ENCODE results near the gene USP3.

USP3 gene

GRCh38 chr15:63499611-63500010, 4.8 kb upstream of the USP3 start:
- Histone ChIP-seq H3K4me3 (ENCODE audit: extremely low read depth, insufficient read depth, low read length, poor library complexity, severe bottlenecking) (no peak overlapping the region), H3K36me3 (ENCODE audit: control insufficient read depth, insufficient read depth, low read length) (no peaks in the 10 kb centered on the region), H3K9me3 (ENCODE audit: control insufficient read depth, low read length) (no peaks in the 10 kb centered on the region), H3K27ac (ENCODE audit: low read depth, low read length, severe bottlenecking) (no peak overlapping the region), H3K4me1 (ENCODE audit: control insufficient read depth, insufficient read depth, low read length, poor library complexity, severe bottlenecking) (peaks cover 36% of the 10 kb centered on the region)
- WGBS, 2 experiments (ENCODE audit: insufficient coverage in 2 of 2) = 60 to 91% methylated on average over 1 to 3 of the region's 4 CpGs

- Histone ChIP-seq H3K4me1 (ENCODE audit: control insufficient read depth, insufficient read depth, low read length, poor library complexity, severe bottlenecking) (peaks cover 31% of the 10 kb centered on the region), H3K36me3 (ENCODE audit: control insufficient read depth, insufficient read depth, low read length) (no peaks in the 10 kb centered on the region), H3K4me3 (ENCODE audit: extremely low read depth, insufficient read depth, low read length, poor library complexity, severe bottlenecking) (no peak overlapping the region), H3K9me3 (ENCODE audit: control insufficient read depth, low read length) (no peaks in the 10 kb centered on the region), H3K27ac (ENCODE audit: low read depth, low read length, severe bottlenecking) (peak overlapping the region; percentile 16)
- WGBS, 2 experiments (ENCODE audit: insufficient coverage in 2 of 2) = 80 to 95% methylated on average over 3 of the region's 8 CpGs
These were observed 3.8 kb upstream of the USP3 start for GRCh38 chr15:63500265-63501250.

- Histone ChIP-seq H3K9me3 (ENCODE audit: control insufficient read depth, low read length) (no peaks in the 10 kb centered on the region), H3K36me3 (ENCODE audit: control insufficient read depth, insufficient read depth, low read length) (no peaks in the 10 kb centered on the region), H3K27ac (ENCODE audit: low read depth, low read length, severe bottlenecking) (peak overlapping the region; percentile 16), H3K4me1 (ENCODE audit: control insufficient read depth, insufficient read depth, low read length, poor library complexity, severe bottlenecking) (peaks cover 36% of the 10 kb centered on the region), H3K4me3 (ENCODE audit: extremely low read depth, insufficient read depth, low read length, poor library complexity, severe bottlenecking) (no peak overlapping the region)
- WGBS, 2 experiments (ENCODE audit: insufficient coverage in 2 of 2) = 14 to 18% methylated on average over 8 to 17 of the region's 21 CpGs
These were observed 2.9 kb upstream of the USP3 start for GRCh38 chr15:63501256-63502089.

GRCh38 chr15:63502137-63502766, 2.1 kb upstream of the USP3 start:
- Histone ChIP-seq H3K4me3 (ENCODE audit: extremely low read depth, insufficient read depth, low read length, poor library complexity, severe bottlenecking) (no peak overlapping the region), H3K27ac (ENCODE audit: low read depth, low read length, severe bottlenecking) (peak overlapping the region; percentile 99), H3K9me3 (ENCODE audit: control insufficient read depth, low read length) (no peaks in the 10 kb centered on the region), H3K36me3 (ENCODE audit: control insufficient read depth, insufficient read depth, low read length) (no peaks in the 10 kb centered on the region), H3K4me1 (ENCODE audit: control insufficient read depth, insufficient read depth, low read length, poor library complexity, severe bottlenecking) (peaks cover 38% of the 10 kb centered on the region)
- WGBS, 2 experiments (ENCODE audit: insufficient coverage in 2 of 2) = 80 to 81% methylated on average over 12 to 15 of the region's 15 CpGs

- peak overlapping the region; percentile 99 for H3K27ac ChIP-seq (ENCODE audit: low read depth, low read length, severe bottlenecking)
- H3K36me3 ChIP-seq (ENCODE audit: control insufficient read depth, insufficient read depth, low read length) = no peaks in the 10 kb centered on the region
- H3K4me1 ChIP-seq (ENCODE audit: control insufficient read depth, insufficient read depth, low read length, poor library complexity, severe bottlenecking) = peaks cover 39% of the 10 kb centered on the region
- no peaks in the 10 kb centered on the region for H3K9me3 ChIP-seq (ENCODE audit: control insufficient read depth, low read length)
- peak overlapping the region; percentile 54 for H3K4me3 ChIP-seq (ENCODE audit: extremely low read depth, insufficient read depth, low read length, poor library complexity, severe bottlenecking)
- 16 to 21% methylated on average over 20 to 26 of the region's 34 CpGs for WGBS, 2 experiments (ENCODE audit: insufficient coverage in 2 of 2)
These were observed 1.3 kb upstream of the USP3 start for GRCh38 chr15:63502843-63503738.

GRCh38 chr15:63503739-63504246, 600 bp upstream of the USP3 start:
- peaks cover 45% of the 10 kb centered on the region for H3K4me1 ChIP-seq (ENCODE audit: control insufficient read depth, insufficient read depth, low read length, poor library complexity, severe bottlenecking)
- 0 to 1% methylated on average over 26 to 27 of the region's 28 CpGs for WGBS, 2 experiments (ENCODE audit: insufficient coverage in 2 of 2)
- peak overlapping the region; percentile 54 for H3K4me3 ChIP-seq (ENCODE audit: extremely low read depth, insufficient read depth, low read length, poor library complexity, severe bottlenecking)
- no peaks in the 10 kb centered on the region for H3K36me3 ChIP-seq (ENCODE audit: control insufficient read depth, insufficient read depth, low read length)
- peak overlapping the region; percentile 99 for H3K27ac ChIP-seq (ENCODE audit: low read depth, low read length, severe bottlenecking)
- no peaks in the 10 kb centered on the region for H3K9me3 ChIP-seq (ENCODE audit: control insufficient read depth, low read length)

GRCh38 chr15:63504979-63505841, 817 bp downstream of the USP3 start:
- peaks cover 56% of the 10 kb centered on the region for H3K4me1 ChIP-seq (ENCODE audit: control insufficient read depth, insufficient read depth, low read length, poor library complexity, severe bottlenecking)
- no peaks in the 10 kb centered on the region for H3K36me3 ChIP-seq (ENCODE audit: control insufficient read depth, insufficient read depth, low read length)
- H3K27ac ChIP-seq (ENCODE audit: low read depth, low read length, severe bottlenecking) = peak overlapping the region; percentile 86
- no peaks in the 10 kb centered on the region for H3K9me3 ChIP-seq (ENCODE audit: control insufficient read depth, low read length)
- H3K4me3 ChIP-seq (ENCODE audit: extremely low read depth, insufficient read depth, low read length, poor library complexity, severe bottlenecking) = peak overlapping the region; percentile 66
- 0 to 1% methylated on average over 17 to 69 of the region's 79 CpGs for WGBS, 2 experiments (ENCODE audit: insufficient coverage in 2 of 2)

- no peaks in the 10 kb centered on the region for H3K36me3 ChIP-seq (ENCODE audit: control insufficient read depth, insufficient read depth, low read length)
- H3K9me3 ChIP-seq (ENCODE audit: control insufficient read depth, low read length) = no peaks in the 10 kb centered on the region
- peaks cover 57% of the 10 kb centered on the region for H3K4me1 ChIP-seq (ENCODE audit: control insufficient read depth, insufficient read depth, low read length, poor library complexity, severe bottlenecking)
- WGBS, 2 experiments (ENCODE audit: insufficient coverage in 2 of 2) = 34 to 35% methylated on average over 7 to 8 of the region's 8 CpGs
- peak overlapping the region; percentile 86 for H3K27ac ChIP-seq (ENCODE audit: low read depth, low read length, severe bottlenecking)
- peak overlapping the region; percentile 66 for H3K4me3 ChIP-seq (ENCODE audit: extremely low read depth, insufficient read depth, low read length, poor library complexity, severe bottlenecking)
These were observed 1.4 kb downstream of the USP3 start for GRCh38 chr15:63505842-63506222.

GRCh38 chr15:63506537-63507035, 2.2 kb downstream of the USP3 start:
- WGBS, 2 experiments (ENCODE audit: insufficient coverage in 2 of 2) = 92 to 97% methylated on average over 3 to 5 of the region's 8 CpGs
- Histone ChIP-seq H3K4me3 (ENCODE audit: extremely low read depth, insufficient read depth, low read length, poor library complexity, severe bottlenecking) (peak overlapping the region; percentile 66), H3K9me3 (ENCODE audit: control insufficient read depth, low read length) (no peaks in the 10 kb centered on the region), H3K36me3 (ENCODE audit: control insufficient read depth, insufficient read depth, low read length) (no peaks in the 10 kb centered on the region), H3K27ac (ENCODE audit: low read depth, low read length, severe bottlenecking) (no peak overlapping the region), H3K4me1 (ENCODE audit: control insufficient read depth, insufficient read depth, low read length, poor library complexity, severe bottlenecking) (peaks cover 52% of the 10 kb centered on the region)
